ENCODE measurements around the gene FAM200A.
A peak's percentile ranks its signal among the peaks of the same experiment; 100 is the strongest.
"Not testable (repeated sequence)": the region's sequence is repeated elsewhere in the genome, so short reads cannot be mapped to it uniquely, and the experiment has no call there.

FAM200A gene

GRCh38 chr7:99505324-99505662 is 46.6 kb downstream of the FAM200A start:
- H3K4me2 ChIP-seq (ENCODE audit: low read length) = peak overlapping the region; percentile 94
- H2AFZ ChIP-seq (ENCODE audit: low read depth, low read length) = 0 out of 2 replicates have a peak overlapping the region, but pooled peaks have one; percentile 93
- TF ChIP-seq CTCF (IDR thresholded peaks at IDR 0.05; ENCODE audit: low read depth, low read length) (no peak), EZH2phosphoT487 (IDR thresholded peaks at IDR 0.05; ENCODE audit: low read depth) (no peak)
- H3K9me3 ChIP-seq (ENCODE audit: insufficient read depth, low read length) = no peaks in the 10 kb centered on the region
- H3K27ac ChIP-seq (ENCODE audit: low read length) = peak overlapping the region; percentile 74
- no peaks in the 10 kb centered on the region for H3K36me3 ChIP-seq (replicated peaks; ENCODE audit: low read depth, low read length)
- no peaks in the 10 kb centered on the region for H3K27me3 ChIP-seq (ENCODE audit: low read depth, low read length)
- peaks cover 45% of the 10 kb centered on the region for H3K79me2 ChIP-seq (ENCODE audit: low read length)
- H4K20me1 ChIP-seq (ENCODE audit: insufficient read depth, low read length) = no peaks in the 10 kb centered on the region
- H3K4me1 ChIP-seq (ENCODE audit: low read length) = peaks cover 13% of the 10 kb centered on the region
- H3K4me3 ChIP-seq (ENCODE audit: low read length) = peak overlapping the region; percentile 88
- peak overlapping the region; percentile 72 for H3K9ac ChIP-seq (ENCODE audit: low read length)

GRCh38 chr7:99504603-99505323 is 47.2 kb downstream of the FAM200A start, which contains the start of gene ZKSCAN5:
Gene ZKSCAN5 (plus strand): TSS chr7:99504662. CDS start chr7:99506045, 1,383 bp downstream.
- H3K4me1 ChIP-seq (ENCODE audit: low read length) = peaks cover 13% of the 10 kb centered on the region
- TF ChIP-seq CTCF (IDR thresholded peaks at IDR 0.05; ENCODE audit: low read depth, low read length) = no peak
- TF ChIP-seq EZH2phosphoT487 (IDR thresholded peaks at IDR 0.05; ENCODE audit: low read depth) = no peak
- H3K36me3 ChIP-seq (replicated peaks; ENCODE audit: low read depth, low read length) = no peaks in the 10 kb centered on the region
- H4K20me1 ChIP-seq (ENCODE audit: insufficient read depth, low read length) = no peaks in the 10 kb centered on the region
- H3K27me3 ChIP-seq (ENCODE audit: low read depth, low read length) = no peaks in the 10 kb centered on the region
- peak within 1 kb of the TSS; percentile 88 for H3K4me3 ChIP-seq (ENCODE audit: low read length)
- peak within 1 kb of the TSS; percentile 74 for H3K27ac ChIP-seq (ENCODE audit: low read length)
- peaks cover 47% of the 10 kb centered on the region for H3K79me2 ChIP-seq (ENCODE audit: low read length)
- H3K9me3 ChIP-seq (ENCODE audit: insufficient read depth, low read length) = no peaks in the 10 kb centered on the region
- peak within 1 kb of the TSS; percentile 72 for H3K9ac ChIP-seq (ENCODE audit: low read length)
- peak within 1 kb of the TSS; percentile 93 for H2AFZ ChIP-seq (ENCODE audit: low read depth, low read length)
- peak within 1 kb of the TSS; percentile 94 for H3K4me2 ChIP-seq (ENCODE audit: low read length)

- Histone ChIP-seq H2AFZ (ENCODE audit: low read depth, low read length) (peak overlapping the region; percentile 93), H3K79me2 (ENCODE audit: low read length) (peaks cover 50% of the 10 kb centered on the region), H3K4me3 (ENCODE audit: low read length) (peak overlapping the region; percentile 88), H4K20me1 (ENCODE audit: insufficient read depth, low read length) (no peaks in the 10 kb centered on the region), H3K36me3 (replicated peaks; ENCODE audit: low read depth, low read length) (no peaks in the 10 kb centered on the region), H3K9me3 (ENCODE audit: insufficient read depth, low read length) (no peaks in the 10 kb centered on the region), H3K27me3 (ENCODE audit: low read depth, low read length) (no peaks in the 10 kb centered on the region), H3K9ac (ENCODE audit: low read length) (peak overlapping the region; percentile 72), H3K4me2 (ENCODE audit: low read length) (peak overlapping the region; percentile 71), H3K27ac (ENCODE audit: low read length) (peak overlapping the region; percentile 74; the same call in 1 of the 2 replicates), H3K4me1 (ENCODE audit: low read length) (peaks cover 13% of the 10 kb centered on the region)
- TF ChIP-seq CTCF (IDR thresholded peaks at IDR 0.05; ENCODE audit: low read depth, low read length) (no peak), EZH2phosphoT487 (IDR thresholded peaks at IDR 0.05; ENCODE audit: low read depth) (no peak)
Measured at GRCh38 chr7:99504281-99504602, 47.7 kb downstream of the FAM200A start.

GRCh38 chr7:99501236-99501635 is 50.7 kb downstream of the FAM200A start:
- Histone ChIP-seq H3K4me1 (ENCODE audit: low read length) (peaks cover 27% of the 10 kb centered on the region), H4K20me1 (ENCODE audit: insufficient read depth, low read length) (peaks cover 15% of the 10 kb centered on the region), H3K36me3 (replicated peaks; ENCODE audit: low read depth, low read length) (peaks cover 16% of the 10 kb centered on the region), H3K4me2 (ENCODE audit: low read length) (peak overlapping the region; percentile 100; the same call in 1 of the 2 replicates), H3K79me2 (ENCODE audit: low read length) (peaks cover 63% of the 10 kb centered on the region)
- not testable (repeated sequence) for H3K27me3 ChIP-seq (ENCODE audit: low read depth, low read length); H3K4me3 ChIP-seq (ENCODE audit: low read length); H3K9me3 ChIP-seq (ENCODE audit: insufficient read depth, low read length); H3K27ac ChIP-seq (ENCODE audit: low read length); H2AFZ ChIP-seq (ENCODE audit: low read depth, low read length); H3K9ac ChIP-seq (ENCODE audit: low read length)

All from OCI-LY3 (cell line).